GM12878 (cell line): Measurements from ENCODE around the gene PNMA6E. TPM values are rescaled to one million over a fixed set of nuclear protein-coding genes. Genes with fewer than 3 reads are reported as not detected.

Source experiments
- ATAC-seq: fragments of 200-7000 bp; cut with Tn5 transposase; 3 replicates; pipeline ENCODE4 v1.9.1; 2020; ENCODE audit warnings: mild to moderate bottlenecking, moderate library complexity
- BruUV-seq: library from RNA; stranded (reverse); fragments of 400-500 nt; replicated peaks from 2 replicates; lab custom pipeline; 2021; lab: Mats Ljungman, UMichigan
- CTCF ChIA-PET: fragments of 300-600 bp; sonication (Branson Sonifier 250); formaldehyde crosslinking; extraction: SDS; loops from one replicate; lab custom pipeline; 2021; ENCODE audit warnings: inconsistent platforms; lab: Yijun Ruan, JAX
- POLR2A ChIA-PET: fragments of 350-600 bp; formaldehyde crosslinking; extraction: SDS; loops from one replicate; lab custom pipeline; 2021; ENCODE audit warnings: inconsistent platforms; lab: Charles Lee
- RAD21 ChIA-PET: fragments of 300-600 bp; sonication (Branson Sonifier 250); formaldehyde crosslinking; loops from one replicate; lab custom pipeline; 2023; ENCODE audit warnings: antibody characterized with exemption; ENCODE audit not compliant: unreplicated experiment; lab: Charles Lee
- SMC1A ChIA-PET: fragments of 300-600 bp; sonication (Branson Sonifier 250); formaldehyde crosslinking; loops from one replicate; lab custom pipeline; 2023; ENCODE audit not compliant: unreplicated experiment, uncharacterized antibody; lab: Charles Lee
- DNase-seq: peaks from one replicate; pipeline ENCODE4 v3.0.0-alpha.2; 2011; ENCODE audit warnings: low read depth, low spot score
- FAIRE-seq: peaks from 3 replicates; lab custom pipeline; 2011; peaks lifted over from hg19 to GRCh38; lab: Jason Lieb, UNC
- H2AFZ ChIP-seq: 2 replicates; pipeline ENCODE4 v1.6.0; 2011; ENCODE audit warnings: low read depth, low read length, control low read depth; ENCODE audit not compliant: control insufficient read depth
- H3K27ac ChIP-seq: 2 replicates; pipeline ENCODE4 v1.5.1; 2011; ENCODE audit warnings: control low read depth; ENCODE audit not compliant: control insufficient read depth, insufficient read depth
- H3K27me3 ChIP-seq, 2 experiments: replicated peaks in 1 of 2; 2 replicates each; pipeline versions ENCODE4 v1.6.0 to v1.6.1; 2011; ENCODE audit warnings: low read length in 1 of 2; ENCODE audit not compliant: control insufficient read depth in 2 of 2, insufficient read depth in 2 of 2
- H3K36me3 ChIP-seq, 2 experiments: 2 replicates each; pipeline ENCODE4 v1.5.1; 2011; ENCODE audit warnings: low read length in 1 of 2; ENCODE audit not compliant: control insufficient read depth in 2 of 2, insufficient read depth in 2 of 2
- H3K4me1 ChIP-seq: 2 replicates; pipeline ENCODE4 v1.6.1; 2011; ENCODE audit warnings: mild to moderate bottlenecking, low read length, moderate library complexity, mixed read lengths; ENCODE audit not compliant: control insufficient read depth, insufficient read depth
- H3K4me2 ChIP-seq: 2 replicates; pipeline ENCODE4 v1.6.0; 2011; ENCODE audit warnings: control low read depth; ENCODE audit not compliant: control insufficient read depth, insufficient read depth
- H3K4me3 ChIP-seq: fragments of 200-600 bp; sonication (generic); 2 replicates; pipeline ENCODE4 v1.5.1; 2016
- H3K79me2 ChIP-seq: 2 replicates; pipeline ENCODE4 v1.6.0; 2011; ENCODE audit warnings: low read length; ENCODE audit not compliant: control insufficient read depth, insufficient read depth
- H3K9ac ChIP-seq: 2 replicates; pipeline ENCODE4 v1.8.0; 2011; ENCODE audit warnings: low read length, control low read depth, mixed read lengths; ENCODE audit not compliant: control insufficient read depth, insufficient read depth
- H3K9me3 ChIP-seq: replicated peaks from 3 replicates; pipeline ENCODE4 v1.5.1; 2011; ENCODE audit warnings: mild to moderate bottlenecking, low read length; ENCODE audit not compliant: control insufficient read depth, insufficient read depth
- H4K20me1 ChIP-seq: 2 replicates; pipeline ENCODE4 v1.6.0; 2011; ENCODE audit not compliant: control insufficient read depth, insufficient read depth
- CBFB ChIP-seq: IDR thresholded peaks from 2 replicates; pipeline ENCODE4 v1.6.1; 2016; ENCODE audit warnings: antibody characterized with exemption, low read depth
- CBX5 ChIP-seq: sonication (generic); IDR thresholded peaks from 2 replicates; pipeline ENCODE4 v1.6.1; 2016; ENCODE audit warnings: low read depth, moderate library complexity, mild to moderate bottlenecking, inconsistent platforms
- IKZF1 ChIP-seq: fragments of 450-650 bp; conservative IDR thresholded peaks from 2 replicates; pipeline ENCODE4 v1.6.1; 2017; ENCODE audit warnings: antibody characterized with exemption, mild to moderate bottlenecking
- IRF4 ChIP-seq: IDR thresholded peaks from 2 replicates; pipeline ENCODE4 v1.6.1; 2011; ENCODE audit warnings: low read depth, low read length
- IRF5 ChIP-seq: fragments of 450-650 bp; IDR thresholded peaks from 2 replicates; pipeline ENCODE4 v1.6.1; 2017; ENCODE audit warnings: borderline replicate concordance
- MTA2 ChIP-seq: fragments of 450-650 bp; IDR thresholded peaks from 2 replicates; pipeline ENCODE4 v1.6.1; 2016; ENCODE audit warnings: low read depth, mild to moderate bottlenecking, moderate library complexity
- POLR2AphosphoS5 ChIP-seq: IDR thresholded peaks from 2 replicates; pipeline ENCODE4 v1.6.1; 2011; ENCODE audit warnings: mild to moderate bottlenecking, low read length, inconsistent platforms
- PRDM15 ChIP-seq: fragments of 450-650 bp; formaldehyde crosslinking; IDR thresholded peaks from 2 replicates; pipeline ENCODE4 v1.4.0; 2020; ENCODE audit warnings: mild to moderate bottlenecking, moderate library complexity
- RELB ChIP-seq: fragments of 450-650 bp; IDR thresholded peaks from 2 replicates; pipeline ENCODE4 v1.6.1; 2017; ENCODE audit warnings: low read depth, mild to moderate bottlenecking, moderate library complexity
- STAT1 ChIP-seq: fragments of 450-650 bp; conservative IDR thresholded peaks from 2 replicates; pipeline ENCODE4 v1.6.1; 2014; ENCODE audit warnings: antibody characterized with exemption, mild to moderate bottlenecking
- SUZ12 ChIP-seq: fragments of 200-600 bp; sonication (generic); IDR thresholded peaks from one replicate; pipeline ENCODE4 v1.6.1; 2018; ENCODE audit warnings: antibody characterized with exemption, mild to moderate bottlenecking; ENCODE audit not compliant: unreplicated experiment
- TARDBP ChIP-seq: IDR thresholded peaks from 2 replicates; pipeline ENCODE4 v1.6.1; 2016; ENCODE audit warnings: borderline replicate concordance
- ZBTB33 ChIP-seq: fragments of 450-650 bp; IDR thresholded peaks from 2 replicates; pipeline ENCODE4 v1.6.1; 2017; ENCODE audit warnings: mild to moderate bottlenecking
- ZNF274 ChIP-seq: IDR thresholded peaks from one replicate; pipeline ENCODE4 v1.8.0; 2011; ENCODE audit not compliant: insufficient read length, insufficient read depth
- whole genome bisulfite sequencing: methylation state at CpG from one replicate; pipeline ENCODE4 v1.1.6; 2016; ENCODE audit warnings: low lambda C conversion rate; ENCODE audit not compliant: insufficient replicate concordance, insufficient coverage; ENCODE audit errors: missing lambda C conversion rate; 5-methylcytosine and 5-hydroxymethylcytosine counted together
- in situ Hi-C: fragments of 300-500 bp; cut with MboI; formaldehyde crosslinking; loops from 9 replicates; pipeline ENCODE4 v1.14.3; 2018; ENCODE audit warnings: mixed read lengths
- intact Hi-C: fragments of 100-400 bp; cut with micrococcal nuclease; formaldehyde crosslinking; loops from one replicate; pipeline ENCODE4 v1.14.2; 2022; ENCODE audit not compliant: unreplicated experiment
- polyA plus RNA-seq, 11 experiments: library from polyadenylated mRNA; depleted of rRNA in 4 of 11; unstranded in 6 of 11; stranded (reverse) in 5 of 11; fragments of >200 nt; fragmentation: Nextera tagmentation in 4 of 11; fragmentation: Illumina TruSeq in 1 of 11; extraction: Ambion mirVana in 4 of 11; extraction: Trizol in 1 of 11; gene quantifications; 1 replicate in 1 of 11; 2 replicates in 10 of 11; pipeline versions ENCODE4 v1.2.1 to v1.2.3, GENCODE V29; 2011 to 2016; ENCODE audit warnings: inconsistent platforms in 2 of 11, missing spikeins in 2 of 11, low read depth in 1 of 11
- total RNA-seq, 4 experiments: library from RNA; depleted of rRNA in 3 of 4; stranded (reverse); fragments of >200 nt in 3 of 4; fragmentation: Illumina TruSeq in 1 of 4; extraction: Trizol in 1 of 4; gene quantifications; 2 replicates each; pipeline versions ENCODE4 v1.2.1 to v1.2.3, GENCODE V29; 2013 to 2021

Gene PNMA6E
- total and polyA plus RNA-seq, 10 of the 15 experiments (the other 5 are each of a cell fraction or from before 2014, with no cell fraction given): not detected

- intact Hi-C loops (no loop called here), in situ Hi-C loops (no loop called here)
- ChIA-PET POLR2A (no interaction called here), RAD21 (no interaction called here), CTCF (no interaction called here), SMC1A (no interaction called here)
- no peaks in the 10 kb centered on the region for H3K79me2 ChIP-seq
- no peaks in the 10 kb centered on the region; the same call in 2 of the 3 replicates for H3K9me3 ChIP-seq
- H3K4me1 ChIP-seq: no peaks in the 10 kb centered on the region
- no peaks in the 10 kb centered on the region for H4K20me1 ChIP-seq
- no peak overlapping the region for H3K27ac ChIP-seq
- 73% methylated on average over 18 of the region's 18 CpGs for WGBS
- no peak for ATAC-seq
- DNase-seq: no peak
- H3K36me3 ChIP-seq: no peaks in the 10 kb centered on the region; a peak in 1 of 4 replicates
- no peak overlapping the region for H3K4me2 ChIP-seq
- FAIRE-seq: no peak
- no peak overlapping the region for H3K4me3 ChIP-seq
- no peak overlapping the region for H2AFZ ChIP-seq
- no TSS peak for BruUV-seq
- no peak overlapping the region for H3K9ac ChIP-seq
- no peak for TF ChIP-seq PRDM15 (CRISPR knock-in tag)
- TF ChIP-seq POLR2AphosphoS5: no peak
- TF ChIP-seq TARDBP: no peak
- no peak for TF ChIP-seq CBFB
- TF ChIP-seq IRF4: no peak
- TF ChIP-seq IKZF1: no peak
- TF ChIP-seq SUZ12: no peak
- no peak for TF ChIP-seq ZNF274
- no peak for TF ChIP-seq ZBTB33
- TF ChIP-seq IRF5: no peak
- TF ChIP-seq MTA2: no peak
- TF ChIP-seq RELB: no peak
- TF ChIP-seq CBX5: no peak
- no peak for TF ChIP-seq STAT1
- TF ChIP-seq, all 136 proteins: peak for 0
- no peaks in the 10 kb centered on the region for H3K27me3 ChIP-seq
These were observed 20.7 kb upstream of the PNMA6E start for GRCh38 chrX:153421856-153422255.
